MM.1S (cell line): ENCODE results near the gene KRTAP19-1.

Experiments used
- DNase-seq: peaks from one replicate; pipeline ENCODE4 v3.0.0-alpha.2; 2015
- H2AFZ ChIP-seq: fragments of 300-600 bp; sonication (generic); 2 replicates; pipeline ENCODE4 v1.6.0; 2016; ENCODE audit warnings: antibody characterized with exemption, low read length
- H3F3A ChIP-seq: fragments of 300-600 bp; sonication (generic); 2 replicates; pipeline ENCODE4 v1.6.1; 2016; ENCODE audit warnings: mild to moderate bottlenecking, antibody characterized with exemption, low read length, moderate library complexity, mixed read lengths; ENCODE audit not compliant: insufficient read depth
- H3K27ac ChIP-seq: fragments of 300-600 bp; sonication (generic); 2 replicates; pipeline ENCODE4 v1.5.1; 2016; ENCODE audit warnings: mild to moderate bottlenecking, low read length
- H3K27me3 ChIP-seq: fragments of 300-600 bp; sonication (generic); replicated peaks from 2 replicates; pipeline ENCODE4 v1.6.0; 2016; ENCODE audit warnings: low read length; ENCODE audit not compliant: insufficient read depth
- H3K36me3 ChIP-seq: fragments of 300-600 bp; sonication (generic); replicated peaks from 2 replicates; pipeline ENCODE4 v1.6.1; 2016; ENCODE audit warnings: mild to moderate bottlenecking, low read length, mixed read lengths; ENCODE audit not compliant: insufficient read depth
- H3K4me1 ChIP-seq: fragments of 300-600 bp; sonication (generic); 2 replicates; pipeline ENCODE4 v1.6.1; 2016; ENCODE audit warnings: low read length, mixed read lengths
- H3K4me2 ChIP-seq: fragments of 300-600 bp; sonication (generic); 2 replicates; pipeline ENCODE4 v1.6.0; 2016; ENCODE audit warnings: low read depth, low read length
- H3K4me3 ChIP-seq: fragments of 300-600 bp; sonication (generic); 2 replicates; pipeline ENCODE4 v1.5.1; 2016; ENCODE audit warnings: low read length, mixed read lengths
- H3K79me2 ChIP-seq: fragments of 300-600 bp; sonication (generic); 2 replicates; pipeline ENCODE4 v1.6.1; 2016; ENCODE audit warnings: mixed run types, low read length, mixed read lengths
- H3K9ac ChIP-seq: fragments of 300-600 bp; sonication (generic); 2 replicates; pipeline ENCODE4 v1.6.1; 2016; ENCODE audit warnings: low read length, mixed read lengths
- H3K9me2 ChIP-seq: fragments of 300-600 bp; sonication (generic); replicated peaks from 2 replicates; pipeline ENCODE4 v1.6.1; 2016; ENCODE audit warnings: mild to moderate bottlenecking, low read length, mixed read lengths; ENCODE audit not compliant: insufficient read depth
- H3K9me3 ChIP-seq: fragments of 300-600 bp; sonication (generic); replicated peaks from 2 replicates; pipeline ENCODE4 v1.6.1; 2016; ENCODE audit warnings: mild to moderate bottlenecking, low read length, mixed read lengths; ENCODE audit not compliant: insufficient read depth
- H4K20me1 ChIP-seq: fragments of 300-600 bp; sonication (generic); 2 replicates; pipeline ENCODE4 v1.6.1; 2016; ENCODE audit warnings: mild to moderate bottlenecking, low read length, moderate library complexity, mixed read lengths; ENCODE audit not compliant: insufficient read depth
- CTCF ChIP-seq: fragments of 300-600 bp; sonication (generic); IDR thresholded peaks from 2 replicates; pipeline ENCODE4 v1.5.1; 2016; ENCODE audit warnings: antibody characterized with exemption, low read length, mixed read lengths
- EZH2 ChIP-seq: fragments of 300-600 bp; sonication (generic); optimal IDR thresholded peaks from 2 replicates; pipeline ENCODE3; 2017; ENCODE audit warnings: low read depth, mild to moderate bottlenecking, antibody characterized with exemption, low read length, mixed read lengths
- EZH2phosphoT487 ChIP-seq: fragments of 300-600 bp; sonication (generic); IDR thresholded peaks from 2 replicates; pipeline ENCODE4 v1.6.1; 2018; ENCODE audit warnings: antibody characterized with exemption, low read length

The KRTAP19-1 gene

GRCh38 chr21:30468900-30469714 lies 11.1 kb downstream of the KRTAP19-1 start:
- no peak overlapping the region for H3K4me2 ChIP-seq
- no peaks in the 10 kb centered on the region for H3K79me2 ChIP-seq

GRCh38 chr21:30463713-30464112 lies 16.5 kb downstream of the KRTAP19-1 start:
- Histone ChIP-seq H3F3A (no peaks in the 10 kb centered on the region), H3K9me3 (no peaks in the 10 kb centered on the region), H3K27me3 (no peaks in the 10 kb centered on the region), H3K27ac (no peak overlapping the region), H3K4me2 (no peak overlapping the region), H3K4me1 (no peaks in the 10 kb centered on the region), H3K79me2 (no peaks in the 10 kb centered on the region), H3K4me3 (no peak overlapping the region), H2AFZ (0 out of 2 replicates have a peak overlapping the region, but pooled peaks have one; percentile 9), H3K36me3 (no peaks in the 10 kb centered on the region), H3K9me2 (no peaks in the 10 kb centered on the region), H4K20me1 (no peaks in the 10 kb centered on the region), H3K9ac (no peak overlapping the region)
- TF ChIP-seq EZH2phosphoT487 (no peak), EZH2 (no peak), CTCF (peak; percentile 64)
- DNase-seq: peak; percentile 41

More at GRCh38 chr21:30468900-30469714, 11.1 kb downstream of the KRTAP19-1 start:
- no peaks in the 10 kb centered on the region for H3K9me2 ChIP-seq
- no peaks in the 10 kb centered on the region for H3F3A ChIP-seq
- H2AFZ ChIP-seq: no peak overlapping the region
- TF ChIP-seq EZH2 (no peak), CTCF (no peak), EZH2phosphoT487 (no peak)
- H4K20me1 ChIP-seq: no peaks in the 10 kb centered on the region
- H3K9ac ChIP-seq: no peak overlapping the region
- DNase-seq: no peak
- H3K4me3 ChIP-seq: no peak overlapping the region
- no peaks in the 10 kb centered on the region for H3K27me3 ChIP-seq
- H3K36me3 ChIP-seq: no peaks in the 10 kb centered on the region
- no peaks in the 10 kb centered on the region for H3K4me1 ChIP-seq
- H3K9me3 ChIP-seq: no peaks in the 10 kb centered on the region
- no peak overlapping the region for H3K27ac ChIP-seq

GRCh38 chr21:30448514-30448913 lies 31.7 kb downstream of the KRTAP19-1 start:
- H3K36me3 ChIP-seq: no peaks in the 10 kb centered on the region
- no peaks in the 10 kb centered on the region for H3F3A ChIP-seq
- H3K9me2 ChIP-seq: no peaks in the 10 kb centered on the region
- H3K9me3 ChIP-seq: no peaks in the 10 kb centered on the region
- H2AFZ ChIP-seq: no peak overlapping the region
- no peak overlapping the region for H3K4me2 ChIP-seq
- no peaks in the 10 kb centered on the region for H3K79me2 ChIP-seq
- TF ChIP-seq EZH2 (no peak), CTCF (no peak)
- no peaks in the 10 kb centered on the region for H4K20me1 ChIP-seq
- DNase-seq: no peak
- H3K9ac ChIP-seq: no peak overlapping the region
- H3K27ac ChIP-seq: no peak overlapping the region
- no peaks in the 10 kb centered on the region for H3K27me3 ChIP-seq
- no peaks in the 10 kb centered on the region for H3K4me1 ChIP-seq
- no peak overlapping the region for H3K4me3 ChIP-seq
